ENCODE results near the gene CSNK2A3.

- TF ChIP-seq CTCF (IDR thresholded peaks at IDR 0.05) (no peak), EP300 (IDR thresholded peaks at IDR 0.05) (no peak), POLR2A (IDR thresholded peaks at IDR 0.05) (no peak)
These were observed 34.6 kb downstream of the CSNK2A3 start for GRCh38 chr11:11318461-11318860.

Measured in ovary (tissue), 3 donors.